Measurements from ENCODE around the gene JAKMIP3.

Gene JAKMIP3

GRCh38 chr10:132045324-132045723, 20.4 kb upstream of the JAKMIP3 start:
- no peak for DNase-seq

GRCh38 chr10:132047575-132048293, 18.0 kb upstream of the JAKMIP3 start:
- DNase-seq = no peak

- DNase-seq = no peak
Observed at GRCh38 chr10:132048294-132048667, 17.5 kb upstream of the JAKMIP3 start.

- no peak for DNase-seq
Observed at GRCh38 chr10:132050191-132050590, 15.6 kb upstream of the JAKMIP3 start.

GRCh38 chr10:132052124-132052523, 13.6 kb upstream of the JAKMIP3 start:
- no peak for DNase-seq

GRCh38 chr10:132054564-132054963, 11.2 kb upstream of the JAKMIP3 start:
- no peak for DNase-seq

- DNase-seq = no peak
Observed at GRCh38 chr10:132055616-132056015, 10.1 kb upstream of the JAKMIP3 start.

GRCh38 chr10:132056663-132057062, 9.1 kb upstream of the JAKMIP3 start:
- no peak for DNase-seq

GRCh38 chr10:132057191-132057681, 8.5 kb upstream of the JAKMIP3 start:
- no peak for DNase-seq

- DNase-seq = peak; percentile 90
Observed at GRCh38 chr10:132058111-132058745, 7.5 kb upstream of the JAKMIP3 start.

GRCh38 chr10:132058793-132059759, 6.7 kb upstream of the JAKMIP3 start:
- DNase-seq = no peak

GRCh38 chr10:132059760-132060508, 5.8 kb upstream of the JAKMIP3 start:
- DNase-seq = no peak

- no peak for DNase-seq
Observed at GRCh38 chr10:132061030-132061429, 4.7 kb upstream of the JAKMIP3 start.

- no peak for DNase-seq
Observed at GRCh38 chr10:132061465-132061864, 4.3 kb upstream of the JAKMIP3 start.

GRCh38 chr10:132062116-132062515, 3.6 kb upstream of the JAKMIP3 start:
- DNase-seq = peak; percentile 15

- peak; percentile 6 for DNase-seq
Observed at GRCh38 chr10:132062641-132063390, 2.9 kb upstream of the JAKMIP3 start.

- no peak for DNase-seq
Observed at GRCh38 chr10:132063432-132063831, 2.3 kb upstream of the JAKMIP3 start.

GRCh38 chr10:132064082-132064755, 1.5 kb upstream of the JAKMIP3 start:
- no peak for DNase-seq

- no peak for DNase-seq
Observed at GRCh38 chr10:132064771-132065437, 842 bp upstream of the JAKMIP3 start.

- no peak for DNase-seq
Observed at GRCh38 chr10:132066186-132066585, 440 bp downstream of the JAKMIP3 start.

- no peak for DNase-seq
Observed at GRCh38 chr10:132066812-132067211, 1.1 kb downstream of the JAKMIP3 start.
